K562 (cell line): ENCODE measurements around the gene ALDH1A3. TPM values are rescaled to one million over a fixed set of nuclear protein-coding genes. Genes with fewer than 3 reads are reported as not detected.

Source experiments
- ATAC-seq: fragments of 200-7000 bp; cut with Tn5 transposase; 3 replicates; pipeline ENCODE4 v1.9.1; 2020; ENCODE audit warnings: moderate library complexity
- BruUV-seq: library from RNA; stranded (reverse); fragments of 400-500 nt; replicated peaks from 2 replicates; lab custom pipeline; 2021; lab: Mats Ljungman, UMichigan
- CTCF ChIA-PET: fragments of 300-600 bp; formaldehyde crosslinking; extraction: SDS; loops from one replicate; lab custom pipeline; 2021; ENCODE audit warnings: low intra/inter-chr PET ratio; lab: Yijun Ruan, JAX
- POLR2A ChIA-PET: fragments of 300-600, 350-650 bp; sonication (Branson Sonifier 250); formaldehyde crosslinking; extraction: SDS; loops from one replicate; lab custom pipeline; 2021; ENCODE audit warnings: antibody characterized with exemption, inconsistent platforms; lab: Yijun Ruan, JAX
- DNase-seq, 4 experiments: peaks; one replicate each; pipeline versions ENCODE4 v3.0.0 to v3.0.0-alpha.2; 2011 to 2018; ENCODE audit warnings: low spot score in 3 of 4, mixed read lengths in 3 of 4; ENCODE audit errors: extremely low read depth in 1 of 4
- FAIRE-seq: peaks from 2 replicates; lab custom pipeline; 2011; peaks lifted over from hg19 to GRCh38; lab: Jason Lieb, UNC
- H2AFZ ChIP-seq: 2 replicates; pipeline ENCODE4 v1.6.0; 2011; ENCODE audit warnings: low read depth, low read length, control low read depth, inconsistent platforms
- H3K27ac ChIP-seq: fragments of 200-600 bp; 3 replicates; pipeline ENCODE4 v1.8.0; 2011; ENCODE audit warnings: low read depth, mild to moderate bottlenecking, control low read depth, inconsistent platforms, low read length, moderate library complexity, mixed read lengths; ENCODE audit errors: extremely low read depth
- H3K27me3 ChIP-seq, 2 experiments: fragments of 300-600 bp in 1 of 2; 2 replicates in 1 of 2; 3 replicates in 1 of 2; pipeline versions ENCODE4 v1.6.0 to v1.8.0; 2011; ENCODE audit warnings: inconsistent platforms in 2 of 2, low read length in 2 of 2, mild to moderate bottlenecking in 1 of 2, mixed read lengths in 1 of 2, moderate library complexity in 1 of 2; ENCODE audit not compliant: control insufficient read depth in 2 of 2, insufficient read depth in 2 of 2
- H3K36me3 ChIP-seq: fragments of 300-600 bp; 3 replicates; pipeline ENCODE4 v1.8.0; 2011; ENCODE audit warnings: mild to moderate bottlenecking, low read length, inconsistent platforms; ENCODE audit not compliant: control insufficient read depth, insufficient read depth
- H3K4me1 ChIP-seq, 2 experiments: fragments of 200-600 bp in 1 of 2; replicated peaks in 1 of 2; 2 replicates in 1 of 2; 3 replicates in 1 of 2; pipeline versions ENCODE4 v1.5.1 to v1.8.0; 2011; ENCODE audit warnings: inconsistent platforms in 2 of 2, low read length in 2 of 2, mild to moderate bottlenecking in 1 of 2, mixed read lengths in 1 of 2, moderate library complexity in 1 of 2; ENCODE audit not compliant: control insufficient read depth in 2 of 2, insufficient read depth in 2 of 2
- H3K4me2 ChIP-seq: 2 replicates; pipeline ENCODE4 v1.6.1; 2011; ENCODE audit warnings: low read length, control low read depth, inconsistent platforms, mixed read lengths; ENCODE audit not compliant: insufficient read depth
- H3K4me3 ChIP-seq: fragments of 200-600 bp; sonication (generic), shearing (Covaris generic); 2 replicates; pipeline ENCODE4 v1.5.1; 2016; ENCODE audit warnings: control low read depth, inconsistent platforms
- H3K79me2 ChIP-seq: fragments of 200-600 bp; 3 replicates; pipeline ENCODE4 v1.8.0; 2011; ENCODE audit warnings: low read length, inconsistent platforms; ENCODE audit not compliant: control insufficient read depth, insufficient read depth
- H3K9ac ChIP-seq, 2 experiments: 2 replicates each; pipeline versions ENCODE4 v1.6.0 to v1.6.1; 2011; ENCODE audit warnings: low read depth in 2 of 2, low read length in 2 of 2, control low read depth in 1 of 2, inconsistent platforms in 1 of 2, mild to moderate bottlenecking in 1 of 2, mixed read lengths in 1 of 2; ENCODE audit not compliant: insufficient read depth in 1 of 2
- H3K9me1 ChIP-seq: one replicate; pipeline ENCODE4 v1.6.0; 2011; ENCODE audit warnings: inconsistent platforms, mild to moderate bottlenecking, low read length, moderate library complexity; ENCODE audit not compliant: control insufficient read depth, insufficient read depth
- H3K9me3 ChIP-seq: replicated peaks from 2 replicates; pipeline ENCODE4 v1.5.1; 2011; ENCODE audit warnings: low read depth, low read length, inconsistent platforms; ENCODE audit not compliant: control insufficient read depth, insufficient read depth
- H4K20me1 ChIP-seq: replicated peaks from 2 replicates; pipeline ENCODE4 v1.6.1; 2011; ENCODE audit warnings: low read length, inconsistent platforms, mixed read lengths; ENCODE audit not compliant: control insufficient read depth, insufficient read depth
- CCNT2 ChIP-seq: IDR thresholded peaks from 2 replicates; pipeline ENCODE4 v1.6.1; 2011; ENCODE audit warnings: borderline replicate concordance, low read depth, mild to moderate bottlenecking, moderate library complexity, mixed read lengths, low read length; ENCODE audit not compliant: insufficient read length; ENCODE audit errors: extremely low read depth
- CHD4 ChIP-seq: fragments of 200-600 bp; sonication (generic); IDR thresholded peaks from 3 replicates; pipeline ENCODE4 v1.6.1; 2012; ENCODE audit warnings: low read depth, mild to moderate bottlenecking, mixed read lengths, low read length, inconsistent platforms; ENCODE audit not compliant: insufficient read depth, insufficient replicate concordance, poor library complexity, severe bottlenecking
- HDAC6 ChIP-seq: IDR thresholded peaks from 2 replicates; pipeline ENCODE4 v1.6.1; 2012; ENCODE audit warnings: low read depth, mild to moderate bottlenecking, control low read depth, inconsistent platforms, low read length, moderate library complexity
- KAT2B ChIP-seq: IDR thresholded peaks from one replicate; pipeline ENCODE4 v1.6.1; 2012; ENCODE audit warnings: low read depth, mild to moderate bottlenecking, control low read depth, inconsistent platforms, low read length, moderate library complexity
- MAFG ChIP-seq: fragments of 450-650 bp; conservative IDR thresholded peaks from 2 replicates; pipeline ENCODE4 v1.6.1; 2016; ENCODE audit warnings: missing genetic modification characterization, missing compliant biosample characterization
- NCOR1 ChIP-seq: fragments of 450-650 bp; IDR thresholded peaks from 2 replicates; pipeline ENCODE4 v1.6.1; 2016; ENCODE audit warnings: mild to moderate bottlenecking, moderate library complexity
- NR2F6 ChIP-seq: fragments of 450-650 bp; formaldehyde crosslinking; IDR thresholded peaks from 2 replicates; pipeline ENCODE4 v1.4.0; 2020; ENCODE audit warnings: mild to moderate bottlenecking
- NRF1 ChIP-seq, 2 experiments: fragments of 450-650 bp; IDR thresholded peaks in 1 of 2; conservative IDR thresholded peaks in 1 of 2; 2 replicates each; pipeline ENCODE4 v1.6.1; 2014; ENCODE audit warnings: mild to moderate bottlenecking in 2 of 2
- RBM15 ChIP-seq: fragments of 200-400 bp; formaldehyde crosslinking; IDR thresholded peaks from 2 replicates; pipeline ENCODE4 v1.6.1; 2018; ENCODE audit warnings: mild to moderate bottlenecking, low read length, moderate library complexity; ENCODE audit not compliant: insufficient read depth
- SRSF3 ChIP-seq: fragments of 200-400 bp; formaldehyde crosslinking; IDR thresholded peaks from 2 replicates; pipeline ENCODE4 v1.6.1; 2016; ENCODE audit warnings: mild to moderate bottlenecking, low read length, moderate library complexity; ENCODE audit not compliant: insufficient read depth
- ZNF12 ChIP-seq: sonication (generic); formaldehyde crosslinking; IDR thresholded peaks from 2 replicates; pipeline ENCODE4 v1.4.0; 2020; ENCODE audit warnings: mild to moderate bottlenecking, missing genetic modification reagents
- ZNF717 ChIP-seq: fragments of 250-450 bp; sonication (Bioruptor Pico); IDR thresholded peaks from 2 replicates; pipeline ENCODE4 v1.5.0; 2021
- WGBS: fragments of 100-300 bp; shearing (Covaris generic); methylation state at CpG from one replicate; pipeline ENCODE4 v1.1.6; 2016; ENCODE audit warnings: low coverage, mixed read lengths; ENCODE audit not compliant: insufficient coverage; ENCODE audit errors: missing lambda C conversion rate; 5-methylcytosine and 5-hydroxymethylcytosine counted together
- in situ Hi-C: fragments of 300-500 bp; cut with MboI; formaldehyde crosslinking; loops from 4 replicates; pipeline ENCODE4 v1.15.0; 2018; ENCODE audit warnings: inconsistent platforms, mixed read lengths
- intact Hi-C: fragments of 100-400 bp; cut with micrococcal nuclease; formaldehyde crosslinking; loops from 2 replicates; pipeline ENCODE4 v1.14.2; 2022
- polyA plus RNA-seq, 8 experiments: library from polyadenylated mRNA; depleted of rRNA in 4 of 8; stranded (reverse) in 5 of 8; unstranded in 3 of 8; fragments of >200 nt; fragmentation: Nextera tagmentation in 2 of 8; fragmentation: Illumina TruSeq in 1 of 8; extraction: Ambion mirVana in 2 of 8; extraction: Trizol in 1 of 8; gene quantifications; 2 replicates each; pipeline versions ENCODE4 v1.2.1 to v1.2.3, GENCODE V29; 2011 to 2014; ENCODE audit warnings: inconsistent platforms in 1 of 8, missing spikeins in 1 of 8
- total RNA-seq, 7 experiments: library from RNA; depleted of rRNA in 6 of 7; stranded (reverse); fragments of >200 nt in 6 of 7; fragmentation: Illumina TruSeq in 2 of 7; extraction: Trizol in 2 of 7; gene quantifications; 2 replicates each; pipeline versions ENCODE4 v1.2.1 to v1.2.3, GENCODE V29; 2011 to 2021; ENCODE audit warnings: low replicate concordance in 1 of 7

ALDH1A3 gene
- total and polyA plus RNA-seq, 9 of the 15 experiments (the other 6 are each of a cell fraction or from before 2014, with no cell fraction given), result 0.38 TPM; not detected in 8

GRCh38 chr15:100859970-100860828 is 19.4 kb upstream of the ALDH1A3 start:
- in situ Hi-C loops, result no loop called here
- WGBS, result 0% methylated on average over 11 of the region's 11 CpGs

DNA sequence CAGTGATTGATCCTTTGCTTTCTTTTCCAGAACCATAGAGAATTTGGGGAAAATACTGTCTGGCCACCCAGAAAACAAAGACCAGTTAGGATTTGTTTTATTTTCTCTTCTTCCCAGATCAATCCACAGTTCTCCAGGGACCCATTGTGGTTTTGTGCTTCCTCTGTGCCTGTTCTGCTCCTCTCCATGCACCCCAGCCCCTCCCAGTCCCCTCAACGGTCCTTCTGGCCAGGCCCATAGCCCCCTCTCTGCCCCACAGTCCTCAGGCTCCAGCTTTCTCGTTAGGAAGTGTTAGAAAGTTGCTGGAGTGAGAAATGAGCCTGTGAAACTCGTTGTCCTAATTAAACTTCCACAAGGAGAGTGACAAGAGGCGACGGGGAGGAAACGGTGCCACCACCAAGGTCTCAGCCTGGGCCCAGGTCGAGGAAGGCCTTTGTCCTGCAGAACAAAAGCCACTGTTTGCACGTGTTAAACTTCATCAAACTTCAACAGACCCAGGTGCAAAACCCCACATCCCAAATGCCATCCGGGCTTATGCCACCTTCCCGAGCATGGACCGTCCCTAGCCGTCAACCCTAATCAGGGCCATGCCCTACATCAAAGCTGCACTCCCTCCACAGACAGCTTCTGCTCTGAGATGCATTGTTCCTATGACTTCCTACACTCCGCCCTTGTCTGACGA is 18.7 kb upstream of the ALDH1A3 start:
- Histone ChIP-seq H3K27me3 (peaks cover 9 to 47% of the 10 kb centered on the region in 2 experiments; a peak in 3 of 5 replicates), H3K36me3 (no peaks in the 10 kb centered on the region), H3K4me2 (no peak overlapping the region), H3K4me1 (no peaks in the 10 kb centered on the region), H3K9me1 (no peaks in the 10 kb centered on the region), H3K9me3 (no peaks in the 10 kb centered on the region), H3K79me2 (no peaks in the 10 kb centered on the region), H3K9ac (no peak overlapping the region), H3K4me3 (no peak overlapping the region), H3K27ac (no peak overlapping the region), H2AFZ (no peak overlapping the region), H4K20me1 (no peaks in the 10 kb centered on the region)
- no peak for TF ChIP-seq ZNF717 (CRISPR knock-in tag)
- no peak for TF ChIP-seq CHD4
- no peak for TF ChIP-seq NRF1 (conservative IDR thresholded peaks at IDR 0.05 in 1 of 2, IDR thresholded peaks at IDR 0.05 in 1 of 2)
- no peak for TF ChIP-seq NR2F6 (CRISPR knock-in tag)
- TF ChIP-seq NCOR1, result no peak
- no peak for TF ChIP-seq MAFG (tag)
- TF ChIP-seq RBM15, result no peak
- no peak for TF ChIP-seq KAT2B
- TF ChIP-seq HDAC6, result no peak
- TF ChIP-seq CCNT2, result no peak
- intact Hi-C loops, result no loop called here
- DNase-seq, result no peak
- POLR2A ChIA-PET, result interaction anchor here (0.6 to 0.8 kb wide), 2 partner anchors 259 to 884 kb away, joined by 3 to 4 read pairs; partner anchors contain the start of genes ASB7 and LINS1
- 0% methylated on average over 14 of the region's 14 CpGs for WGBS
- CTCF ChIA-PET, result no interaction called here
- no peak for FAIRE-seq
- in situ Hi-C loops, result no loop called here
- ATAC-seq, result no peak
- no TSS peak for BruUV-seq

More at GRCh38 chr15:100859970-100860828, 19.4 kb upstream of the ALDH1A3 start:
- BruUV-seq, result no TSS peak
- peak; percentile 91 for TF ChIP-seq ZNF12 (CRISPR knock-in tag)
- TF ChIP-seq SRSF3, result no peak
- Histone ChIP-seq H4K20me1 (no peaks in the 10 kb centered on the region), H3K27me3 (peaks cover 9 to 44% of the 10 kb centered on the region in 2 experiments; a peak in 3 of 5 replicates), H3K4me3 (no peak overlapping the region), H3K4me2 (no peak overlapping the region), H3K27ac (no peak overlapping the region), H2AFZ (no peak overlapping the region), H3K79me2 (no peaks in the 10 kb centered on the region), H3K9me1 (no peaks in the 10 kb centered on the region), H3K4me1 (no peaks in the 10 kb centered on the region), H3K9ac (no peak overlapping the region), H3K36me3 (no peaks in the 10 kb centered on the region), H3K9me3 (no peaks in the 10 kb centered on the region)
- intact Hi-C loops, result no loop called here
- FAIRE-seq (no peak), DNase-seq (no peak), ATAC-seq (no peak)
- ChIA-PET POLR2A (interaction anchor here (0.8 kb wide), 1 partner anchor 258 kb away, joined by 4 read pairs; the partner anchor contains the start of genes ASB7 and LINS1), CTCF (no interaction called here)
